HG02678 (cell line): ENCODE measurements around the gene EGFR.

Experiments
- ATAC-seq: cut with Tn5 transposase; IDR thresholded peaks from one replicate; pipeline ENCODE4 v1.9.1; 2021; ENCODE audit warnings: mild to moderate bottlenecking, moderate library complexity; ENCODE audit not compliant: unreplicated experiment

EGFR gene

GRCh38 chr7:55006499-55006898 is 12.3 kb upstream of the EGFR start:
- no peak for ATAC-seq

GRCh38 chr7:55013851-55014250 is 5.0 kb upstream of the EGFR start:
- ATAC-seq = no peak

GRCh38 chr7:55016061-55016745 is 2.6 kb upstream of the EGFR start:
- ATAC-seq = no peak

GRCh38 chr7:55016746-55017090 is 2.1 kb upstream of the EGFR start:
- ATAC-seq = no peak

GRCh38 chr7:55017841-55018240 is 976 bp upstream of the EGFR start:
- ATAC-seq = no peak

GRCh38 chr7:55019191-55019690 is 424 bp downstream of the EGFR start:
- no peak for ATAC-seq

GRCh38 chr7:55019691-55020465 is 1.1 kb downstream of the EGFR start:
- no peak for ATAC-seq

GRCh38 chr7:55020466-55020871 is 1.7 kb downstream of the EGFR start:
- ATAC-seq = no peak

- ATAC-seq = no peak
Measured at GRCh38 chr7:55021053-55021452, 2.2 kb downstream of the EGFR start.

- ATAC-seq = no peak
Measured at GRCh38 chr7:55022002-55022985, 3.5 kb downstream of the EGFR start.

GRCh38 chr7:55023841-55024505 is 5.2 kb downstream of the EGFR start:
- no peak for ATAC-seq

GRCh38 chr7:55024776-55025175 is 6.0 kb downstream of the EGFR start:
- no peak for ATAC-seq

- no peak for ATAC-seq
Measured at GRCh38 chr7:55026086-55026790, 7.4 kb downstream of the EGFR start.

- no peak for ATAC-seq
Measured at GRCh38 chr7:55026867-55027490, 8.2 kb downstream of the EGFR start.

GRCh38 chr7:55028011-55028410 is 9.2 kb downstream of the EGFR start:
- no peak for ATAC-seq

GRCh38 chr7:55030314-55030713 is 11.5 kb downstream of the EGFR start:
- no peak for ATAC-seq

- ATAC-seq = no peak
Measured at GRCh38 chr7:55031075-55031474, 12.3 kb downstream of the EGFR start.

- ATAC-seq = no peak
Measured at GRCh38 chr7:55032069-55032699, 13.4 kb downstream of the EGFR start.

- no peak for ATAC-seq
Measured at GRCh38 chr7:55033236-55033846, 14.5 kb downstream of the EGFR start.
